HepG2 (cell line): ENCODE results near the gene C2orf81. TPM values are rescaled to one million over a fixed set of nuclear protein-coding genes. Genes with fewer than 3 reads are reported as not detected.

ENCODE experiments used
- AGO2 ChIP-seq: fragments of 200-400 bp; formaldehyde crosslinking; optimal IDR thresholded peaks from 2 replicates; pipeline ENCODE3; 2017; ENCODE audit warnings: mild to moderate bottlenecking, low read depth, low read length, moderate library complexity
- BORCS8-MEF2B ChIP-seq: sonication (generic); formaldehyde crosslinking; IDR thresholded peaks from 2 replicates; pipeline ENCODE4 v1.8.0; 2022; ENCODE audit warnings: mild to moderate bottlenecking, missing genetic modification reagents
- GLI4 ChIP-seq: sonication (generic); formaldehyde crosslinking; IDR thresholded peaks from 2 replicates; pipeline ENCODE4 v1.5.1; 2020; ENCODE audit warnings: missing genetic modification reagents, mild to moderate bottlenecking, moderate library complexity, borderline replicate concordance
- NFKB2 ChIP-seq: sonication (generic); formaldehyde crosslinking; IDR thresholded peaks from 2 replicates; pipeline ENCODE4 v1.4.0; 2020; ENCODE audit warnings: missing genetic modification reagents, borderline replicate concordance
- PCBP2 ChIP-seq: fragments of 200-400 bp; formaldehyde crosslinking; optimal IDR thresholded peaks from 2 replicates; pipeline ENCODE3; 2018; ENCODE audit warnings: low read length, low read depth; ENCODE audit not compliant: poor library complexity, severe bottlenecking
- POLR2G ChIP-seq: fragments of 200-400 bp; formaldehyde crosslinking; IDR thresholded peaks from 2 replicates; pipeline ENCODE4 v1.6.1; 2018; ENCODE audit warnings: mild to moderate bottlenecking, low read depth, low read length, moderate library complexity
- RBM22 ChIP-seq: fragments of 200-400 bp; formaldehyde crosslinking; optimal IDR thresholded peaks from 2 replicates; pipeline ENCODE3; 2017; ENCODE audit warnings: mild to moderate bottlenecking, low read length, moderate library complexity
- SNAPC2 ChIP-seq: sonication (generic); formaldehyde crosslinking; IDR thresholded peaks from 2 replicates; pipeline ENCODE4 v1.8.1; 2022; ENCODE audit warnings: mild to moderate bottlenecking, missing genetic modification reagents
- polyA plus RNA-seq, 8 experiments: library from polyadenylated mRNA; depleted of rRNA in 3 of 8; stranded (reverse) in 7 of 8; unstranded in 1 of 8; fragments of >200 nt; fragmentation: Illumina TruSeq in 4 of 8; extraction: Trizol in 4 of 8; gene quantifications; 2 replicates each; pipeline versions ENCODE4 v1.2.1 to v1.2.3, GENCODE V29; 2011 to 2016; ENCODE audit warnings: low read depth in 4 of 8, missing spikeins in 1 of 8, mixed read lengths in 1 of 8; ENCODE audit not compliant: insufficient read depth in 1 of 8
- total RNA-seq, 5 experiments: library from RNA; depleted of rRNA; stranded (reverse); fragments of >200 nt; fragmentation: Illumina TruSeq; extraction: Trizol; gene quantifications; 2 replicates each; pipeline ENCODE4 v1.2.3, GENCODE V29; 2016; ENCODE audit warnings: low read depth in 1 of 5
- TF ChIP-seq, protein P1 (sequence below): sonication (generic); formaldehyde crosslinking; IDR thresholded peaks from 2 replicates; pipeline ENCODE4 v1.4.0; 2020; ENCODE audit warnings: mild to moderate bottlenecking, missing genetic modification reagents
- TF ChIP-seq, protein P2 (sequence below): sonication (generic); formaldehyde crosslinking; IDR thresholded peaks from 2 replicates; pipeline ENCODE4 v1.8.1; 2023; ENCODE audit warnings: mild to moderate bottlenecking, missing genetic modification reagents
- TF ChIP-seq, protein P3 (sequence below): sonication (generic); formaldehyde crosslinking; conservative IDR thresholded peaks from 2 replicates; pipeline ENCODE4 v1.8.1; 2023; ENCODE audit warnings: missing genetic modification reagents
- TF ChIP-seq, protein P4 (sequence below): sonication (generic); formaldehyde crosslinking; IDR thresholded peaks from 2 replicates; pipeline ENCODE4 v1.4.0; 2020; ENCODE audit warnings: mild to moderate bottlenecking, low read depth, missing genetic modification reagents

Gene C2orf81
- total and polyA plus RNA-seq, 2 of the 13 experiments (the other 11 are each of a cell fraction or from before 2014, with no cell fraction given), result 0.15 to 0.17 TPM

DNA sequence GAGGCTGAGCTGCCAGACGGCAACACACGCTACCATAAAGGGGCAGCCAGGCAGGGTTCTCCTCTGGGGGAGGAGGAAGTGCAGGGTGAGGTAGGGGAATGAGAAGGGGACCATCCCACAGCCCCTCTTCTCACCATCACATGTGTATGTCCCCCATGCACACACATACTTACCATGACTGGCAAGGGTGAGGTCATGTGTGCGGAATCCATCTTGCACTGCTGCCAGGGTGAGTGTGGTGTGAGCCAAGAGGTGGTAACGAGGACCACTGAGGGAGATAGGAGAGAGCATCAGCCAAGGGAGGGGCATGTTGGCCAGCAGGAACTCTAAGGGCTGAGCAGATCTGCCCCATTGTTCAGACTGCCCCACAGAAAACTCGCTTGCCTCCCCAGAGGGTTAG is 7.3 kb upstream of the C2orf81 start (continued):
- TF ChIP-seq, protein P1, sequence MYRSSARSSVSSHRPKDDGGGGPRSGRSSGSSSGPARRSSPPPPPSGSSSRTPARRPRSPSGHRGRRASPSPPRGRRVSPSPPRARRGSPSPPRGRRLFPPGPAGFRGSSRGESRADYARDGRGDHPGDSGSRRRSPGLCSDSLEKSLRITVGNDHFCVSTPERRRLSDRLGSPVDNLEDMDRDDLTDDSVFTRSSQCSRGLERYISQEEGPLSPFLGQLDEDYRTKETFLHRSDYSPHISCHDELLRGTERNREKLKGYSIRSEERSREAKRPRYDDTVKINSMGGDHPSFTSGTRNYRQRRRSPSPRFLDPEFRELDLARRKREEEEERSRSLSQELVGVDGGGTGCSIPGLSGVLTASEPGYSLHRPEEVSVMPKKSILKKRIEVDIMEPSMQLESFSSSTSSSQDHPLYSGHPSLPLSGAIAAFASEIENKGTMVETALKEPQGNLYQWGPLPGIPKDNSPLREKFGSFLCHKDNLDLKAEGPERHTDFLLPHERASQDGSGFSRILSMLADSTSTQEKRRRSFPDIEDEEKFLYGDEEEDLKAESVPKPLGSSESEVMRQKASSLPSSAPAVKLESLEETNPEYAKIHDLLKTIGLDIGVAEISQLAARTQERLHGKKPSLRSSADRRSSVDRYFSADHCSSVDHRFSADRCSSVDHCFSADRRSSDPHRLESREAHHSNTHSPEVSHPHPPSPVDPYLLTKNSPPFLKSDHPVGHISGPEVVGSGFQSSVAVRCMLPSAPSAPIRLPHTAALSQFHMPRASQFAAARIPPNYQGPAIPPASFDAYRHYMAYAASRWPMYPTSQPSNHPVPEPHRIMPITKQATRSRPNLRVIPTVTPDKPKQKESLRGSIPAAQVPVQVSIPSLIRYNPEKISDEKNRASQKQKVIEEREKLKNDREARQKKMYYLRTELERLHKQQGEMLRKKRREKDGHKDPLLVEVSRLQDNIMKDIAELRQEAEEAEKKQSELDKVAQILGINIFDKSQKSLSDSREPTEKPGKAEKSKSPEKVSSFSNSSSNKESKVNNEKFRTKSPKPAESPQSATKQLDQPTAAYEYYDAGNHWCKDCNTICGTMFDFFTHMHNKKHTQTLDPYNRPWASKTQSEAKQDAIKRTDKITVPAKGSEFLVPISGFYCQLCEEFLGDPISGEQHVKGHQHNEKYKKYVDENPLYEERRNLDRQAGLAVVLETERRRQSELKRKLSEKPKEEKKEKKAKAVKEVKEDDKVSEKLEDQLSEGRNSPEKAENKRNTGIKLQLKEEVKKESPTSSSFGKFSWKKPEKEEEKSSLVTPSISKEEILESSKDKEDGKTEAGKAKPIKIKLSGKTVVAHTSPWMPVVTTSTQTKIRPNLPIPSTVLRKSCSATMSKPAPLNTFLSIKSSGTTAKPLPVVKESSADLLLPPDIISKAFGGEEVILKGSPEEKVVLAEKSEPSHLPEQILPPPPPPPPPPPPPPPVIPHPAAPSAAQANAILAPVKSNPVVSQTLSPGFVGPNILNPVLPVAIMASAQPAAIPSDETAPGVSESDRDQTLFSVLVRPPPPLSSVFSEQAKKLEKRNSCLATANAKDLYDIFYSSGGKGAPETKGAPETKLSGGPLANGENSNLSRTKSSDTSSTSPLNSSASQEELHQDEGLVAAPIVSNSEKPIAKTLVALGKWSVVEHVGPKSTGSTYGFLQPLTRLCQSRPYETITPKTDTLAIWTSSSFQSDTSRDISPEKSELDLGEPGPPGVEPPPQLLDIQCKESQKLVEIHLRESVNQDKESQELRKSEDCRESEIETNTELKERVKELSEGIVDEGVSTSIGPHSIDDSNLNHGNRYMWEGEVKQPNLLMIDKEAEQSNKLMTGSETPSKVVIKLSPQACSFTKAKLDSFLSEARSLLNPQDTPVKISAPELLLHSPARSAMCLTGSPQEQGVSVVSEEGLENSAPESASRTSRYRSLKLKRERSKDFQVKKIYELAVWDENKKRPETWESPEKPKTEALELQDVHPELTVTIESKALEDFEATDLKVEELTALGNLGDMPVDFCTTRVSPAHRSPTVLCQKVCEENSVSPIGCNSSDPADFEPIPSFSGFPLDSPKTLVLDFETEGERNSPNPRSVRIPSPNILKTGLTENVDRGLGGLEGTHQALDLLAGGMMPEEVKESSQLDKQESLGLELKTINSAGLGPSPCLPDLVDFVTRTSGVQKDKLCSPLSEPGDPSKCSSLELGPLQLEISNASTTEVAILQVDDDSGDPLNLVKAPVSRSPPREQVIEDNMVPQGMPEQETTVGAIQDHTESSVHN (CRISPR knock-in tag), result 0 out of 2 replicates have a peak, but pooled peaks have one; percentile 19
- TF ChIP-seq PCBP2 (peak; percentile 33), NFKB2 (no peak), RBM22 (peak; percentile 15), BORCS8-MEF2B (0 out of 2 replicates have a peak, but pooled peaks have one; percentile 57), GLI4 (no peak), AGO2 (peak; percentile 36), SNAPC2 (0 out of 2 replicates have a peak, but pooled peaks have one; percentile 17), POLR2G (peak; percentile 40; the same call in 1 of the 2 replicates)
- TF ChIP-seq, protein P2, sequence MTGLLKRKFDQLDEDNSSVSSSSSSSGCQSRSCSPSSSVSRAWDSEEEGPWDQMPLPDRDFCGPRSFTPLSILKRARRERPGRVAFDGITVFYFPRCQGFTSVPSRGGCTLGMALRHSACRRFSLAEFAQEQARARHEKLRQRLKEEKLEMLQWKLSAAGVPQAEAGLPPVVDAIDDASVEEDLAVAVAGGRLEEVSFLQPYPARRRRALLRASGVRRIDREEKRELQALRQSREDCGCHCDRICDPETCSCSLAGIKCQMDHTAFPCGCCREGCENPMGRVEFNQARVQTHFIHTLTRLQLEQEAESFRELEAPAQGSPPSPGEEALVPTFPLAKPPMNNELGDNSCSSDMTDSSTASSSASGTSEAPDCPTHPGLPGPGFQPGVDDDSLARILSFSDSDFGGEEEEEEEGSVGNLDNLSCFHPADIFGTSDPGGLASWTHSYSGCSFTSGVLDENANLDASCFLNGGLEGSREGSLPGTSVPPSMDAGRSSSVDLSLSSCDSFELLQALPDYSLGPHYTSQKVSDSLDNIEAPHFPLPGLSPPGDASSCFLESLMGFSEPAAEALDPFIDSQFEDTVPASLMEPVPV (CRISPR knock-in tag), result 0 out of 2 replicates have a peak, but pooled peaks have one; percentile 41
- TF ChIP-seq, protein P3, sequence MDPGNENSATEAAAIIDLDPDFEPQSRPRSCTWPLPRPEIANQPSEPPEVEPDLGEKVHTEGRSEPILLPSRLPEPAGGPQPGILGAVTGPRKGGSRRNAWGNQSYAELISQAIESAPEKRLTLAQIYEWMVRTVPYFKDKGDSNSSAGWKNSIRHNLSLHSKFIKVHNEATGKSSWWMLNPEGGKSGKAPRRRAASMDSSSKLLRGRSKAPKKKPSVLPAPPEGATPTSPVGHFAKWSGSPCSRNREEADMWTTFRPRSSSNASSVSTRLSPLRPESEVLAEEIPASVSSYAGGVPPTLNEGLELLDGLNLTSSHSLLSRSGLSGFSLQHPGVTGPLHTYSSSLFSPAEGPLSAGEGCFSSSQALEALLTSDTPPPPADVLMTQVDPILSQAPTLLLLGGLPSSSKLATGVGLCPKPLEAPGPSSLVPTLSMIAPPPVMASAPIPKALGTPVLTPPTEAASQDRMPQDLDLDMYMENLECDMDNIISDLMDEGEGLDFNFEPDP, result no peak
- TF ChIP-seq, protein P4, sequence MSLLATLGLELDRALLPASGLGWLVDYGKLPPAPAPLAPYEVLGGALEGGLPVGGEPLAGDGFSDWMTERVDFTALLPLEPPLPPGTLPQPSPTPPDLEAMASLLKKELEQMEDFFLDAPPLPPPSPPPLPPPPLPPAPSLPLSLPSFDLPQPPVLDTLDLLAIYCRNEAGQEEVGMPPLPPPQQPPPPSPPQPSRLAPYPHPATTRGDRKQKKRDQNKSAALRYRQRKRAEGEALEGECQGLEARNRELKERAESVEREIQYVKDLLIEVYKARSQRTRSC (CRISPR knock-in tag), result no peak
- TF ChIP-seq, all 625 proteins: peak for 13
